Stomach (tissue), 9 donors: ENCODE results near the gene HDAC9. TPM values are rescaled to one million over a fixed set of nuclear protein-coding genes. Genes with fewer than 3 reads are reported as not detected.

Source experiments
- DNase-seq, 2 donors: peaks; one replicate each; pipeline versions ENCODE4 v3.0.0 to v3.0.0-alpha.2; 2013 to 2019
- H3K27ac ChIP-seq, 5 donors: fragments of 200-600 bp in 4 of 5; sonication (generic) in 4 of 5; one replicate each; pipeline ENCODE4 v1.5.1; 2013 to 2019; ENCODE audit warnings: mild to moderate bottlenecking in 1 of 5, moderate library complexity in 1 of 5
- H3K27me3 ChIP-seq, 3 donors: fragments of 200-600 bp; sonication (generic); one replicate each; pipeline ENCODE4 v1.5.1; 2017 to 2019; ENCODE audit warnings: mixed run types in 1 of 3
- H3K36me3 ChIP-seq, 4 donors: fragments of 200-600 bp; sonication (generic); 1 replicate in 3 of 4; 2 replicates in 1 of 4; pipeline ENCODE4 v1.5.1; 2016 to 2019
- H3K4me1 ChIP-seq, 4 donors: fragments of 200-600 bp; sonication (generic); one replicate each; pipeline ENCODE4 v1.5.1; 2016 to 2019
- H3K4me3 ChIP-seq, 4 donors: fragments of 200-600 bp; sonication (generic) in 3 of 4; one replicate each; pipeline ENCODE4 v1.5.1; 2016 to 2019; ENCODE audit warnings: mild to moderate bottlenecking in 1 of 4
- H3K9me3 ChIP-seq, 4 donors: fragments of 200-600 bp; sonication (generic); one replicate each; pipeline ENCODE4 v1.5.1; 2016 to 2019
- CTCF ChIP-seq, 7 experiments: fragments of 450-650 bp in 4 of 7; fragments of 200-600 bp in 3 of 7; sonication (generic) in 3 of 7; IDR thresholded peaks; one replicate each; pipeline ENCODE4 v1.5.1; 2016 to 2019; ENCODE audit warnings: antibody characterized with exemption in 7 of 7, control low read depth in 2 of 7, mild to moderate bottlenecking in 1 of 7
- EP300 ChIP-seq: sonication (generic); formaldehyde crosslinking; IDR thresholded peaks from one replicate; pipeline ENCODE4 v1.6.1; 2017; ENCODE audit warnings: antibody characterized with exemption
- POLR2A ChIP-seq, 4 donors: fragments of 450-650 bp; IDR thresholded peaks; one replicate each; pipeline ENCODE4 v1.6.1; 2016; ENCODE audit warnings: antibody characterized with exemption in 4 of 4, control low read depth in 2 of 4, mild to moderate bottlenecking in 1 of 4, moderate library complexity in 1 of 4
- POLR2AphosphoS5 ChIP-seq, 3 donors: sonication (generic); formaldehyde crosslinking; IDR thresholded peaks; one replicate each; pipeline ENCODE4 v1.6.1; 2016; ENCODE audit warnings: antibody characterized with exemption in 3 of 3
- WGBS, 5 donors: extraction: QIAGEN DNeasy Blood & Tissue Kit in 3 of 5; methylation state at CpG; one replicate each; pipeline versions ENCODE4 v1.1.5 to v1.1.7; 2013 to 2018; 5-methylcytosine and 5-hydroxymethylcytosine counted together
- intact Hi-C: fragments of 100-400 bp; cut with DNase I; formaldehyde crosslinking; loops from one replicate; pipeline ENCODE4 v1.15.1; 2023; ENCODE audit warnings: low total_unique reads
- polyA plus RNA-seq, 3 donors: library from polyadenylated mRNA; stranded (reverse); fragments of 200-250 nt; gene quantifications; one replicate each; pipeline ENCODE4 v1.2.3, GENCODE V29; 2013
- total RNA-seq, 5 donors: library from RNA; depleted of rRNA; stranded (reverse); fragments of >200 nt; gene quantifications; one replicate each; pipeline versions ENCODE4 v1.1.0 to v1.2.3, GENCODE V29; 2014 to 2016
- donor health status: healthy with polysubstance abuse.
- donor health status: Bipolar disorder and iron deficiency.
- donor health status: healthy.

Gene HDAC9
- total and polyA plus RNA-seq, 8 donors = 1.4 to 60.0 (median 9.8) TPM

- H3K27ac ChIP-seq = no peak overlapping the region
These were observed 142.0 kb downstream of the HDAC9 start for GRCh38 chr7:18637516-18637915.

GRCh38 chr7:18638594-18639452 lies 143.3 kb downstream of the HDAC9 start:
- no peaks in the 10 kb centered on the region for H3K36me3 ChIP-seq
- no peaks in the 10 kb centered on the region for H3K9me3 ChIP-seq
- intact Hi-C loops = no loop called here
- H3K27me3 ChIP-seq = no peaks in the 10 kb centered on the region
- 44 to 65% (median 55%) methylated on average over 4 of the region's 4 CpGs for WGBS, 5 donors
- TF ChIP-seq POLR2A (IDR thresholded peaks at IDR 0.05) (no peak), POLR2AphosphoS5 (IDR thresholded peaks at IDR 0.05) (peak in 1 of 3 donors; percentile 37)
- peak overlapping the region in 3 of 5 donors; percentile 48 to 74 (median 54) for H3K27ac ChIP-seq
- no peak overlapping the region for H3K4me3 ChIP-seq
- DNase-seq = peak in 1 of 2 donors; percentile 27
- H3K4me1 ChIP-seq = peaks cover 0 to 14% (median 5%) of the 10 kb centered on the region in 4 donors

More at GRCh38 chr7:18637516-18637915, 142.0 kb downstream of the HDAC9 start:
- Histone ChIP-seq H3K27me3 (no peaks in the 10 kb centered on the region), H3K9me3 (no peaks in the 10 kb centered on the region), H3K4me3 (no peak overlapping the region), H3K36me3 (no peaks in the 10 kb centered on the region), H3K4me1 (peaks cover 0 to 14% (median 5%) of the 10 kb centered on the region in 4 donors)
- intact Hi-C loops = no loop called here
- no peak for DNase-seq
- 85 to 93% (median 91%) methylated on average over 3 of the region's 3 CpGs for WGBS, 5 donors
- TF ChIP-seq CTCF (IDR thresholded peaks at IDR 0.05) (no peak), POLR2AphosphoS5 (IDR thresholded peaks at IDR 0.05) (no peak)

GRCh38 chr7:18639711-18640110 lies 144.2 kb downstream of the HDAC9 start:
- Histone ChIP-seq H3K27me3 (no peaks in the 10 kb centered on the region), H3K4me3 (no peak overlapping the region), H3K36me3 (no peaks in the 10 kb centered on the region), H3K9me3 (no peaks in the 10 kb centered on the region), H3K4me1 (peaks cover 0 to 14% (median 5%) of the 10 kb centered on the region in 4 donors), H3K27ac (peak overlapping the region in 3 of 5 donors; percentile 48 to 74 (median 54))
- 78 to 90% (median 79%) methylated on average over 1 of the region's 1 CpG for WGBS, 5 donors
- TF ChIP-seq POLR2AphosphoS5 (IDR thresholded peaks at IDR 0.05) (no peak), POLR2A (IDR thresholded peaks at IDR 0.05) (no peak), CTCF (IDR thresholded peaks at IDR 0.05) (no peak), EP300 (no peak)
- intact Hi-C loops = no loop called here
- no peak for DNase-seq

- Histone ChIP-seq H3K4me3 (no peak overlapping the region), H3K9me3 (no peaks in the 10 kb centered on the region), H3K27ac (peak overlapping the region in 2 of 5 donors; percentile 26 to 30), H3K27me3 (no peaks in the 10 kb centered on the region), H3K36me3 (peaks cover 0 to 18% (median 14%) of the 10 kb centered on the region in 4 donors), H3K4me1 (no peaks in the 10 kb centered on the region)
- TF ChIP-seq POLR2A (IDR thresholded peaks at IDR 0.05) = no peak
- no peak for TF ChIP-seq CTCF (IDR thresholded peaks at IDR 0.05)
- TF ChIP-seq EP300 = no peak
- no peak for TF ChIP-seq POLR2AphosphoS5 (IDR thresholded peaks at IDR 0.05)
- intact Hi-C loops = no loop called here
- WGBS, 5 donors = 48 to 60% (median 50%) methylated on average over 3 of the region's 3 CpGs
- no peak for DNase-seq
These were observed 149.4 kb downstream of the HDAC9 start for GRCh38 chr7:18644981-18645380.

GRCh38 chr7:18647582-18647981 lies 152.0 kb downstream of the HDAC9 start:
- Histone ChIP-seq H3K9me3 (no peaks in the 10 kb centered on the region), H3K27me3 (no peaks in the 10 kb centered on the region), H3K4me3 (no peak overlapping the region), H3K36me3 (peaks cover 0 to 18% (median 14%) of the 10 kb centered on the region in 4 donors), H3K27ac (no peak overlapping the region), H3K4me1 (no peaks in the 10 kb centered on the region)
- 86 to 93% (median 93%) methylated on average over 5 of the region's 5 CpGs for WGBS, 5 donors
- TF ChIP-seq POLR2A (IDR thresholded peaks at IDR 0.05) = no peak
- TF ChIP-seq POLR2AphosphoS5 (IDR thresholded peaks at IDR 0.05) = no peak
- no peak for TF ChIP-seq CTCF (IDR thresholded peaks at IDR 0.05)
- no peak for TF ChIP-seq EP300
- intact Hi-C loops = no loop called here
- DNase-seq = no peak
